Measurements from ENCODE around the gene RNF227. TPM values are rescaled to one million over a fixed set of nuclear protein-coding genes. Genes with fewer than 3 reads are reported as not detected.
A peak's percentile ranks its signal among the peaks of the same experiment; 100 is the strongest.

Gene RNF227
- total and polyA plus RNA-seq, 2 of the 13 experiments (the other 11 are each of a cell fraction or from before 2014, with no cell fraction given), result 0.20 to 0.79 TPM

GRCh38 chr17:7887482-7888183, 28.5 kb downstream of the RNF227 start (continued):
- TF ChIP-seq ZNF878 (CRISPR knock-in tag; IDR thresholded peaks at IDR 0.05), result no peak
- no peak for TF ChIP-seq FOXP1 (IDR thresholded peaks at IDR 0.05)
- TF ChIP-seq FOXP1 (CRISPR knock-in tag; IDR thresholded peaks at IDR 0.05), result no peak
- TF ChIP-seq DZIP1 (CRISPR knock-in tag; IDR thresholded peaks at IDR 0.05), result no peak
- TF ChIP-seq ZNF605 (CRISPR knock-in tag; IDR thresholded peaks at IDR 0.05), result no peak
- TF ChIP-seq CAMTA2 (CRISPR knock-in tag; IDR thresholded peaks at IDR 0.05; ENCODE audit: borderline replicate concordance), result no peak
- no peak for TF ChIP-seq KLF9 (CRISPR knock-in tag; IDR thresholded peaks at IDR 0.05; ENCODE audit: low read depth)
- TF ChIP-seq TMF1 (CRISPR knock-in tag; IDR thresholded peaks at IDR 0.05; ENCODE audit: low read depth), result no peak
- no peak for TF ChIP-seq ZNF558 (CRISPR knock-in tag; IDR thresholded peaks at IDR 0.05; ENCODE audit: borderline replicate concordance)
- TF ChIP-seq DRAP1 (CRISPR knock-in tag; IDR thresholded peaks at IDR 0.05), result peak; percentile 51
- TF ChIP-seq TEAD2 (CRISPR knock-in tag; IDR thresholded peaks at IDR 0.05), result no peak
- no peak for TF ChIP-seq NR2F1 (CRISPR knock-in tag; IDR thresholded peaks at IDR 0.05)
- TF ChIP-seq REL (CRISPR knock-in tag; conservative IDR thresholded peaks at IDR 0.05), result no peak
- TF ChIP-seq EED (CRISPR knock-in tag; IDR thresholded peaks at IDR 0.05), result no peak
- 0 out of 2 replicates have a peak, but pooled peaks have one; percentile 30 for TF ChIP-seq HIC2 (CRISPR knock-in tag; IDR thresholded peaks at IDR 0.05; ENCODE audit: low read depth)
- TF ChIP-seq ARNT (IDR thresholded peaks at IDR 0.05), result no peak
- TF ChIP-seq AGO2 (optimal IDR thresholded peaks at IDR 0.05; ENCODE audit: low read depth, low read length), result peak; percentile 41
- TF ChIP-seq ZNF225 (CRISPR knock-in tag; IDR thresholded peaks at IDR 0.05), result 0 out of 2 replicates have a peak, but pooled peaks have one; percentile 62
- no peak for TF ChIP-seq CC2D1A (CRISPR knock-in tag; IDR thresholded peaks at IDR 0.05)
- TF ChIP-seq MBD4 (IDR thresholded peaks at IDR 0.05; ENCODE audit: borderline replicate concordance, low read length), result no peak
- no peak for TF ChIP-seq HNF1A (IDR thresholded peaks at IDR 0.05; ENCODE audit: low read depth)
- TF ChIP-seq HNF1A (CRISPR knock-in tag; IDR thresholded peaks at IDR 0.05; ENCODE audit: borderline replicate concordance), result peak; percentile 49; the same call in 1 of the 2 replicates
- TF ChIP-seq ATAD3A (CRISPR knock-in tag; IDR thresholded peaks at IDR 0.05), result no peak
